SH-SY5Y (cell line): ENCODE results near the gene RIT2.

ENCODE experiments used
- GATA2 ChIP-seq: IDR thresholded peaks from 2 replicates; pipeline ENCODE4 v1.6.1; 2011; ENCODE audit warnings: mild to moderate bottlenecking, low read depth, low read length
- GATA3 ChIP-seq: IDR thresholded peaks from 2 replicates; pipeline ENCODE4 v1.6.1; 2011; ENCODE audit warnings: low read depth, mild to moderate bottlenecking, low read length, moderate library complexity

RIT2 gene

DNA sequence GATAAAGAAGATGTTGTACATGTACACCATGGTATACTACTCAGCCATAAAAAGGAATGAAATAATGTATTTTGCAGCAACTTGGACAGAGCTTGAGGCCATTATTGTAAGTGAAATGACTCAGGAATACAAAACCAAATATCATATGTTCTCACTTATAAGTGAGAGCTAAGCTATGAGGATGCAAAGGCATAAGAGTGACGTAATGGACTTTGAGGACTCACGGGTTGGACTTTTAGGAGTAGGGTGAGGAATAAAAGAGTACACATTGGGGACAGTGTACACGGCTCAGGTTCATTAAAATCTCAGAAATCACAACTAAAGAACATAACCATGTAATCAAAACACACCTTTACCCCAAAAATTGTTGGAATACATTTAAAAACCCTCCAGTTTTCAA, 206.4 kb downstream of the RIT2 start:
- TF ChIP-seq GATA3, result no peak
- TF ChIP-seq GATA2, result no peak

DNA sequence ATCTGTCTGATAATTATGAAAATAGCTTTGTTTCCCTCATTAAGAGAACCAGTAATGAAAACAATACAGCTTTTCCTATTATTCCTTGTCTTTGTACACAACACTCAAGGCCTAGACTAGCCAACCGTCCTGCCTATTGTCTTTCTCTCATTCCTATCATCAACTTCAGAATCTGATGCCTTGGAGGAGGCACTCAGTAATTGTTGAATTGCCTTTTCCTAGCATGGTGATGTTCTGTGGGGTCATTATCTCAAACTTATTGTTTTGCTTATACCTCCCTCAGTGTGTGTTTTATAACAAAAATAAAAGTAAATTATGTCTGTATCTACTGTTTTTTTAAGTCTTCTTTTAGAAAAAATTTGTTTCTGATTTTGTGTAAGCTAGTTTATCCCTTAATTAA, 208.7 kb downstream of the RIT2 start:
- TF ChIP-seq GATA3 (no peak), GATA2 (no peak)

DNA sequence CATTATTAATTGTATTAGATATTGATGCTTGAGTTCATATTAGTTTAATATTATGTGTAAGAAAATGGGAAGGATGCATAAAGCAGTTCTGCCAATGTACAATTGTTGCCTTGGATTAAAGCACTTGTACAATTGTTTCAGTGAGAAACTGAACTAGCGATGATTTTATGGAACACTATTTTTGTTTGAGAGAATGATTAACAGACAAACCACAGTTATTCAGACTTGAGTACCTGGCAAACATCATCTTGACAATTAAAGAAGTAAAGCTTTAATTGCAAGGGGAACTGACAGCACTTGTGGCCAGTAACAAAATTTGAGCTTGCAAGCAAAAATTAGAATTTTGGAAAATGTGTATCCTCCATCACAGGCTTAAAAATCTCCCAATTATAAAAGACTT, 214.3 kb downstream of the RIT2 start:
- TF ChIP-seq GATA2, result no peak
- TF ChIP-seq GATA3, result no peak

DNA sequence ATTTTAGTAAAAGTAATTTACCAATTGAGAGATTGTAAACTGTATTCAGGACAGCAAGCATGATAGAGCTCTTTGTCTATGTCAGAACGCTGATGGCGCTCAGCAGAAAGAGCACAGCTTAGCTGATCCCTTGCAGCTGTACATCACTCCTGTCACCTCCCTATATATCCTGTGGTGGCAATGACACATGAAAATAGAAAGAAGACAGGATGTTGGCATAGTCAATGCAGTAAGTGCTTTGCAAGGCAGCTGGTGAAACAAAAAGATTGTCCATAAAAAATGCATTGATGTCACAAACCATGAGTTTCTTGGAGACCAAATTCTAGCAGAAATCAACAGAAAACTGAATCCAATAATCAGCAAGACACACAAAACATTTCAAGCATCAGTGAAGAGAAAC, 221.5 kb downstream of the RIT2 start:
- TF ChIP-seq GATA3, result no peak
- no peak for TF ChIP-seq GATA2

DNA sequence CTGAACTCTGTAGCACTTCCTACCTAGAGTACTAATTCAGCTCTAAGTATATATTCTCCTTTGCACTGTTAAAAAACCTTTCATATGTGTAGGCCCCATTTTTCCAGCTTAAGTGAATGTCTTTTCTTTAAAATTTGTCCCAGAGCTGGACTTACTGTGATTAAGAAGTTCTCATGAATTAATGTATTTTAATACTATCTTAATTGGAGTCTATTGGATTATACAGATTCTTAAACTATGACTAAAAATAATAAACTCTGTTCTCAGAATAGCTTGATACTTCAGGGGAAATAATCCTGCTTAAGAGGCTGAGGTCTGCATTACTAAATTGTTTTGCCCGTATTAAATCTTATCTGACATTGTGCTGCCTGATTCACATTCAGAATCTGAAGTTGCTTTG, 223.3 kb downstream of the RIT2 start:
- no peak for TF ChIP-seq GATA3
- no peak for TF ChIP-seq GATA2

DNA sequence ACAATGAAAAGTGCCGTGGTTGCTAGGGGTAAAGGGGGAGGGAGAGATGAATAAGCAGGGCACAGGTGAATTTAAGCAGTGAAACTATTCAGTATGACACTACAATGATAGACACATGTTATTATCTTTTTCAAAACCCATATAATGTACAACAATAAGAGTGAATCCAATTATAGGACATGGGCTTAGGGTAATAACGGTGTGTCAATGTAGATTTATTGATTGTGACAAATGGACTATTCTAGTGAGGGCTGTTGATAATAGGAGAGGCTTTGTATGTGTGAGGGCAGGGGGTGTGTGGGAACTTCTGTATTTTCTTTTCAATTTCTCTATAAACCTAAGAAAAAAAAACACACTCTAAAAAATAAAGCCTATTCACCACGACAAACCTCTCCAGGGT, 223.8 kb downstream of the RIT2 start:
- TF ChIP-seq GATA3 (no peak), GATA2 (no peak)

DNA sequence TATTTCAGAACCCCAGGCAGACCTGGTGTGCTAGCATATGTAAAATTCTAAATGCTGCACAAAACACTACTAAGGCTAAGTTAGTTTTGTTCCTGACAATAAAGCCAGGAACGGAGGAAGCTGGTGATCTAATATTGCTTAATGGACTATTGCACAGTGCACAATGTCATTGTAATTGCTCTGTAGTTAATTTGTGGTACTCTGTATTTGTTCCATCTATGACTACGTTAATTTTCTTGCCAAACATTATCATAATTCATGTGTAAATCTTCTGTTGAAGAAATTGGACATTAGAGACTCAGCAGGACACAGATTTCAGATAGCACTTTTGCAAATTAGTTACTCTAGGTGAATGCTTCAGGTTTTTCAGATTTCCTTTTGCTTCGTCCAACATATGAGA, 232.3 kb downstream of the RIT2 start:
- TF ChIP-seq GATA3 (no peak), GATA2 (no peak)

DNA sequence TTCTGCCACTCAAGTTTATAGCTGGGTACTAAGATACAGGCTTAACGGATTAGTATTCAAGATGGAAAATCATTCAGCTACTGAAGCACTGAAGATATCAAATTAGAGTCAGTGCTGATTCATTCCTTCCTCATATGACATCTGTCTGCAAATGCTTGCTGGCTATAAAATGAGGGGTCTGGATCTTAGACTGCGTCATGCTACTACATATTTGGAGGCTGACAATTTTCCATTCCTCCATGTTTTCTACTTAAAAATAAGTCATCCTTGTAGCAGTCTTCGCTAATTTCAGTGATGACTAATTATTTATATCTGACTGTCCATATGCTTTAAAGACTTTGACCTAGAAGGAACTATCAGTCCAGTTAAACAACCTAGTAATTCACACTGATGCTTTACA, 233.4 kb downstream of the RIT2 start:
- TF ChIP-seq GATA2 (no peak), GATA3 (no peak)

DNA sequence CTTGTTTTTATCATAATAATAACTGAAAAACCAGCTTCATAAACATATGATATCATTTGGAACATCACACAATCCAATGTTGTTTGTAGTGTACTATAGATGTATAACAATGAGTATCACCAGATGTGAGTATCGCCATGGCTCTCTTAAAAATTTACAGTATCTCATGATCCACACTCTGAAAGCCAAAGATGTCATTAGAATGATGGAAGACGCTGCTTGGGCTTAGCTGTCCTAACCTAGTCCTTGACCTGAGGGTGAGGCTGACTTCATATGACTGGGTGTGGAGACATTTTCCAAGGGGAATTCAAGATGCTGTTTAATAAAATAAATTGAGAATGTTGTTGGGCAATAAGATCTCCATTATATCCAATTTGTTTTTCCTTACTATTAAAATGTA, 242.6 kb downstream of the RIT2 start:
- no peak for TF ChIP-seq GATA3
- no peak for TF ChIP-seq GATA2

DNA sequence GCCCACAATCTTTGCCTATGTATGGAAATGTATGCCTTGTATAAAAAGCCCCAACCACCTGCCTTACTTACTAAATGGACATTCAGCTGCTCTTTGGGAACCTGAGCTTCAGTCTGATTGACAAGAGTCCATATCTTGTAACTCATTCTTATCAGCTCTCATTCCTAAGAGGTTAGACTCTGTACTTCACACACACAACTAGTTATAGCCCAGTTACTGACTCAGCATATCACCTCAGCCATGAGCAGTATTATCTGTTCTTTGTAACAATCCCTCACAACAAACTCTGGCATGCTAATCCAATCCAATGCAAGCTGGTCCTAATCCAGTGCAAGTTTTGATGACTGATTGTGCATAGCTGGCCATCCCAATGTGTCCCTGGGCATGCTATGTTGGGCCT, 250.6 kb downstream of the RIT2 start:
- no peak for TF ChIP-seq GATA2

DNA sequence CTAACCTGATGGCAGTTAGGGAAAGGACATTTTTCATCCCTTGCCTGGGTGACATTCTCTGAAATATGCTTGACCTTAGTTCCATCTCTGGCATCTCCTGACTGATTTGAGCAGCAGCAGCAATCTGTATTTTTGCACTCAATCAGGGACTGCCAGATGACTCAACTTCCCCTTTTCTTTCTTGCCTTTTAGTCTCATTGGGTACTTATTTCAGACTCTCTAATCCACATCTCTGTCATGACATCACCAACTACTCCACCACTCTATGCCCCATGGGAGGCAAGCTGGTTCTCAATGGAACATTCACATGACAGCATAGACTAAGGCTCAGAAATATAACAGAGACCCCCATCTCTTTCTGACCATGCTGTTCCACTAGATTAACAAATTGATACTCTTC, 254.2 kb downstream of the RIT2 start:
- TF ChIP-seq GATA3 (no peak), GATA2 (no peak)

DNA sequence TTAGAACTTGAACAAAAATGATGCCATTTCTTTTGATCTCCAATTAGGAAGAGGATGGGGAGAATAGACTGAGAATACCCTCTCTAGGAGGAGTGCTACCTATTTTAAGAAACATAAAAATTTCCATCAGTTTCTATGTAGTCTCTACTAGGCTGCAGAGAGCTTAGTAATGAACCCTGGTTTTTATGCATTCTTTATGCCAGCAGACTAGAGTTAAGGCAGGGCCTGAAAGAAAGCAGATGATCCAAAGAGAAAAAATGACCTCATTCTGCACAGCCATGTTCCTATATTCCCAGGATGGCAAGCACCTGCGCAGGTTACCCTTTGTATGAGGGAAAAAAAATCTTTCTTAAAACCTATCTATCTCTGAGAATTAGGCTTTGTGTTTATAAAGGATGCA, 254.9 kb downstream of the RIT2 start:
- no peak for TF ChIP-seq GATA3
- no peak for TF ChIP-seq GATA2

DNA sequence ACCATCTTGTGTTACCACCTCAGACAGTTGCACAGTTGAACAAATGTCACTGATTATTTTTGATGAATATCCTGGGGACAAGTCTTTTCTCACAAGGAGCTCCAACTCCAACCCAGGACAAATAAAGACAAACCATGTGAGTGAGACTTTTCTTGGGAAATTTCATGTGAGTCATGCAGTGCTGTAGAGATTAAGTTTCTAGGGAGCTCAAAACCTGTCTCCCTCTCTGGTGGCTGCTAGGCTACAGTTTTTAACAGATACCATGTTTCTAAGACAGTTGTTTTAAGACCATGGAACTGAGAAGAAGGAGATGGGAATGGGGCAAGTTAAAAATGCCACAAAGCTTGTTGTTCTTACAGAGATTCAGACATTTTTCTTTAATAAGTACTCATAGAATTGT, 255.5 kb downstream of the RIT2 start:
- TF ChIP-seq GATA2 (no peak), GATA3 (no peak)

DNA sequence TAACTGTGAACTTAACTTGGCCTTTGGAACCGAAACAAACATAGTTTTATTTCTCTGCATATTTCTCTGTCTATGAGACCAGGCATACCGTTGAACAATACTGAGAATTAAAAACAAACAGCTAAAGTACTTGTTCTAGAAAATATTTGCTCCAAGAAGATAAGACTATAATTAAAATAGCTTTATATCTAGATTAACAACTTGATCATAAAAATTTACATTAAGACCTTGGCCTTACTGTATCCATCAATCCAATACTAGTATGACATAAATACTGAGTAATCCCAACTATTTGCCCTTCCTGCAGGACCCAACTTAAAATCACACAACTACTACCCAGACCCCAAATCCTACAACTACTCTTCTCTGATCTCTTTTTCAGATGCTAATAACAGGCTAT, 260.9 kb downstream of the RIT2 start:
- TF ChIP-seq GATA3 (no peak), GATA2 (no peak)

DNA sequence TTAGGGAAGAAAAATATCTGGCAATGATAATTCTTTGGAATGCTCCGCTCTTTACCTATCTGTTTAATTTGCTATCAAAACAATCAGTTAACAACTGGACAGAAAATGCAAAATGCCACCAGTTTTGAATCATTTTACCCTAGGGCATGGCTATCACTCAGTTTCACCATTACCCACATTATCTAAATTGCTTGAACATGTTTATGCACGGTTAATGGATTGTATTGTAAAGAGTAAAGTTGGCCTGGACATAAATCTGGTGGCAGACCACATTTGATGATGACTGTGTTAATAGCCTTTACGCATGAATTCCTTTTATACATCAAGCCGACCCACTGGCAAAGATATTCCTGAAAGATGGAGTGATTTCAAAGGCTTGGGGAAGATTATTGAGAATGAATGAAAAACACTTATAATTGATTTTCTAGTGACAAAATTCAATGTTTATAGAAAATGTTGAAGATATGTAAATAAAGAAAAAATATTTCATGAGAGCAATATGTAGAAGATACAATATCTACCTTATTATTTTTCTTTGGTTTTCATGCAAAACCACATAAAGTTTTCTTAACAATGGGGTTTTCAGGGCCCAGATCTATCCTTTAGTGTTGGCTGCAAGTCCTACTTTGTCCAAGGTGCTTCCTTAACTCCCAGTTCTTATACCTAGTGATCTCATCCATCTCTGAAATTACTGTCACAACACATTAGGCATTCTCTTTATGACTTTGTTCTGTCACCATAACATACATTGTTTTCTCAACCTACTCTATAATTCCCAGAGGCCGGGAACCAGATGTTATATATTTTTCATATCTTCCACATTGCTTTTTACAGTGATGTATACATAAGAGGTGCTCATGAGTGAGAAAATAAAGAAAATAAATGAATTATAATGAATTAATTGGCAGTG, 265.1 kb downstream of the RIT2 start:
- TF ChIP-seq GATA3, result peak; percentile 93
- TF ChIP-seq GATA2, result peak; percentile 81

DNA sequence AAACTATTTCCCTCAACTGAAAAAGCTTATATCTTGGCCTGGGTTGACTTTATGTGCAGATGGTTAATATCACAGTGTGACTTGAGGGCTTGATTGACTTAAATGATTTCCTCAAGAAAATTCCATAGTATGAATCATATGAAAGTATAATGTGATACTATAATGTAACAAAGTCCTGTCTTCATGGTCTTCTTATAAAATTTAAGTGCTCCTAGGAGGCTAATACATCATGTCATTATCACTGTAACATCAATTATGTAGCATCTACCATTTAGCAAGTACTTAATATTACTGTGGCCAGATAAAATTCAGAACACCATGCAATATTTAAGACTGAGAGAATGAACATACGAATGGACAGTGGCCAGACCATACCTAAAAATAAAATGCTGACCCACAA, 276.1 kb downstream of the RIT2 start:
- TF ChIP-seq GATA2 (no peak), GATA3 (no peak)
